ENCODE measurements around the gene FBLN1. TPM values are rescaled to one million over a fixed set of nuclear protein-coding genes. Genes with fewer than 3 reads are reported as not detected.

Gene FBLN1
- total and polyA plus RNA-seq, 2 donors (not counting 1 experiment from before 2014, with no cell fraction given): not detected

DNA sequence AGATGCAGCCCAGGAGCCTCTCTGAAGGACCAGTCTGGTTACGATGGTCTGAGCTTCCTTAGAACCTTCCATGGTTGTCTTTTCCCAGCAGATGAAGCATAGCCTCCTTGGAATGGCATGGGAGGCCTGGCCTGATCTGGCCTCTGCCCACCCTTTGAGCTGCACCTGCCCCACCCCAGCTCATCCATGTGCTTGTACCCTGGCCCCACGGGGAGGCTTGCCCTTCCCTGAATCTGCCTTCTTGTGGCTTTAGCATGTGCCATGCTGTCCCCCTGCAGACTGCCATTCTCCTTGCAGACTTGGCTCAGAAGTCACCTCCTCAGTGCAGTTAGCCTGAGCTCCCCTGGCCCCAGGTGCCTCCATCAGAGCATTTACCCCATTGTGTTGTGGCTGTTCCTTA is 62.5 kb downstream of the FBLN1 start:
- H3K9ac ChIP-seq (ENCODE audit: low read length): no peak overlapping the region
- no peaks in the 10 kb centered on the region for H3K4me1 ChIP-seq (ENCODE audit: control insufficient read depth in 2 of 2, insufficient read depth in 2 of 2, low read length in 2 of 2)
- H3K27ac Mint-ChIP-seq: no peak overlapping the region
- DNase-seq (no peak), ATAC-seq (ENCODE audit: low read depth) (no peak)
- H3K9me3 Mint-ChIP-seq (ENCODE audit: insufficient read depth): peaks cover 7% of the 10 kb centered on the region
- no peak overlapping the region for H2AFZ ChIP-seq (ENCODE audit: insufficient read depth, low read depth, low read length, poor library complexity, severe bottlenecking)
- H3K79me2 ChIP-seq (ENCODE audit: control insufficient read depth, insufficient read depth, low read length): no peaks in the 10 kb centered on the region
- no peaks in the 10 kb centered on the region for H4K20me1 ChIP-seq (ENCODE audit: control insufficient read depth, insufficient read depth, low read length, poor library complexity, severe bottlenecking)
- POLR2A ChIA-PET: no interaction called here
- CTCF ChIA-PET: no interaction called here
- TF ChIP-seq EZH2 (IDR thresholded peaks at IDR 0.05; ENCODE audit: borderline replicate concordance, insufficient read depth, low read depth, low read length, poor library complexity, severe bottlenecking): no peak
- TF ChIP-seq, protein P1, sequence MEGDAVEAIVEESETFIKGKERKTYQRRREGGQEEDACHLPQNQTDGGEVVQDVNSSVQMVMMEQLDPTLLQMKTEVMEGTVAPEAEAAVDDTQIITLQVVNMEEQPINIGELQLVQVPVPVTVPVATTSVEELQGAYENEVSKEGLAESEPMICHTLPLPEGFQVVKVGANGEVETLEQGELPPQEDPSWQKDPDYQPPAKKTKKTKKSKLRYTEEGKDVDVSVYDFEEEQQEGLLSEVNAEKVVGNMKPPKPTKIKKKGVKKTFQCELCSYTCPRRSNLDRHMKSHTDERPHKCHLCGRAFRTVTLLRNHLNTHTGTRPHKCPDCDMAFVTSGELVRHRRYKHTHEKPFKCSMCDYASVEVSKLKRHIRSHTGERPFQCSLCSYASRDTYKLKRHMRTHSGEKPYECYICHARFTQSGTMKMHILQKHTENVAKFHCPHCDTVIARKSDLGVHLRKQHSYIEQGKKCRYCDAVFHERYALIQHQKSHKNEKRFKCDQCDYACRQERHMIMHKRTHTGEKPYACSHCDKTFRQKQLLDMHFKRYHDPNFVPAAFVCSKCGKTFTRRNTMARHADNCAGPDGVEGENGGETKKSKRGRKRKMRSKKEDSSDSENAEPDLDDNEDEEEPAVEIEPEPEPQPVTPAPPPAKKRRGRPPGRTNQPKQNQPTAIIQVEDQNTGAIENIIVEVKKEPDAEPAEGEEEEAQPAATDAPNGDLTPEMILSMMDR (IDR thresholded peaks at IDR 0.05): no peak
- no peak overlapping the region for H3K4me3 Mint-ChIP-seq
- H3K27me3 ChIP-seq (replicated peaks in 1 of 4; ENCODE audit: control extremely low read depth in 1 of 4, control insufficient read depth in 3 of 4, insufficient read depth in 4 of 4, low read length in 3 of 4): peaks cover 0 to 16% (median 0%) of the 10 kb centered on the region in 4 experiments
- H3K4me1 Mint-ChIP-seq: no peaks in the 10 kb centered on the region
- no peak overlapping the region for H3K27ac ChIP-seq (ENCODE audit: low read length in 2 of 2)
- 80% methylated on average over 2 of the region's 2 CpGs for WGBS (ENCODE audit: insufficient coverage)
- peaks cover 2 to 28% (median 5%) of the 10 kb centered on the region in 3 donors for H3K9me3 ChIP-seq (ENCODE audit: control extremely low read depth in 1 of 3, control insufficient read depth in 2 of 3, insufficient read depth in 1 of 3, low read length in 2 of 3)
- intact Hi-C loops (cut with micrococcal nuclease): no loop called here
- no peak overlapping the region for H3K4me2 ChIP-seq (replicated peaks; ENCODE audit: low read depth, low read length, poor library complexity, severe bottlenecking)
- H3K36me3 ChIP-seq (replicated peaks in 1 of 2; ENCODE audit: control extremely low read depth in 1 of 2, control insufficient read depth in 1 of 2, extremely low read depth in 1 of 2, insufficient read depth in 2 of 2, low read length in 1 of 2): no peaks in the 10 kb centered on the region
- no peak overlapping the region for H3K4me3 ChIP-seq (ENCODE audit: control extremely low read depth in 1 of 5, extremely low read depth in 1 of 5, insufficient read depth in 1 of 5, low read depth in 2 of 5, low read length in 4 of 5)
- H3K27me3 Mint-ChIP-seq: peaks cover 30% of the 10 kb centered on the region

DNA sequence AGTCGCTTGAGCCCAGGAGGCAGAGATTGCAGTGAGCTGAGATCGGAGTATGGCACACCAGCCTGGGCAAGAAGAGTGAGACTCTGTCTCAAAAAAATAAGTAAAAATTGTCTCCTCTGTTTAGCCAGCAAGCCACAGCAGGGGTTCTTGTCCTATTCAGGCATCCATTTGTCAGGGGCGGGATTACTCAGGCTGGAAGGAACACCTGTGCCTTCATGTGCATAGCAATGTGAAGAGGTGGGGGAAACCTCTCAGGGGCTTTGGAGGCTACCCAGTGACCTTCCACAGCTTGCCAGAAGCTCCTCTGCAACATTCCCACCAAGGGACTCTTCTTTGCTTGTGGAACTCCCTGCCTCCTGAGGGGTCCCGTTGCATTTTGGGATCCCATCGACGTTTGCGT is 63.3 kb downstream of the FBLN1 start:
- Mint-ChIP-seq H3K4me3 (no peak overlapping the region), H3K27me3 (peaks cover 30% of the 10 kb centered on the region), H3K9me3 (ENCODE audit: insufficient read depth) (peaks cover 2% of the 10 kb centered on the region), H3K4me1 (no peaks in the 10 kb centered on the region), H3K27ac (no peak overlapping the region)
- Histone ChIP-seq H3K4me2 (replicated peaks; ENCODE audit: low read depth, low read length, poor library complexity, severe bottlenecking) (no peak overlapping the region), H3K36me3 (replicated peaks in 1 of 2; ENCODE audit: control extremely low read depth in 1 of 2, control insufficient read depth in 1 of 2, extremely low read depth in 1 of 2, insufficient read depth in 2 of 2, low read length in 1 of 2) (no peaks in the 10 kb centered on the region), H2AFZ (ENCODE audit: insufficient read depth, low read depth, low read length, poor library complexity, severe bottlenecking) (no peak overlapping the region), H3K79me2 (ENCODE audit: control insufficient read depth, insufficient read depth, low read length) (no peaks in the 10 kb centered on the region), H3K27me3 (replicated peaks in 1 of 4; ENCODE audit: control extremely low read depth in 1 of 4, control insufficient read depth in 3 of 4, insufficient read depth in 4 of 4, low read length in 3 of 4) (peaks cover 0 to 16% (median 0%) of the 10 kb centered on the region in 4 experiments), H4K20me1 (ENCODE audit: control insufficient read depth, insufficient read depth, low read length, poor library complexity, severe bottlenecking) (no peaks in the 10 kb centered on the region), H3K4me3 (ENCODE audit: control extremely low read depth in 1 of 5, extremely low read depth in 1 of 5, insufficient read depth in 1 of 5, low read depth in 2 of 5, low read length in 4 of 5) (no peak overlapping the region), H3K27ac (ENCODE audit: low read length in 2 of 2) (no peak overlapping the region), H3K9me3 (ENCODE audit: control extremely low read depth in 1 of 3, control insufficient read depth in 2 of 3, insufficient read depth in 1 of 3, low read length in 2 of 3) (peaks cover 2 to 28% (median 3%) of the 10 kb centered on the region in 3 donors), H3K4me1 (ENCODE audit: control insufficient read depth in 2 of 2, insufficient read depth in 2 of 2, low read length in 2 of 2) (no peaks in the 10 kb centered on the region), H3K9ac (ENCODE audit: low read length) (no peak overlapping the region)
- ATAC-seq (ENCODE audit: low read depth): no peak
- POLR2A ChIA-PET: no interaction called here
- WGBS (ENCODE audit: insufficient coverage): 79% methylated on average over 5 of the region's 7 CpGs
- CTCF ChIA-PET: interaction anchor here (0.6 kb wide), 1 partner anchor 201 kb away, joined by 3 read pairs; no protein-coding TSS in a partner anchor
- intact Hi-C loops (cut with micrococcal nuclease): no loop called here
- TF ChIP-seq, protein P1 (IDR thresholded peaks at IDR 0.05): no peak
- no peak for TF ChIP-seq EZH2 (IDR thresholded peaks at IDR 0.05; ENCODE audit: borderline replicate concordance, insufficient read depth, low read depth, low read length, poor library complexity, severe bottlenecking)
- no peak for DNase-seq

Data from B cell (primary cell).